Activated CD4-positive, alpha-beta T cell treated with anti-CD3 and anti-CD28 coated beads, Interleukin-2, amount 50 U/mL, for 4 hours (primary cell): ENCODE results near the gene NEGR1.
"Not testable (repeated sequence)": the region's sequence is repeated elsewhere in the genome, so short reads cannot be mapped to it uniquely, and the experiment has no call there.

Experiments used
- DNase-seq, 2 experiments: peaks; one replicate each; pipeline ENCODE4 v3.0.0-alpha.2; 2020

The NEGR1 gene

GRCh38 chr1:71921204-71921603, 361.1 kb downstream of the NEGR1 start:
- no peak for DNase-seq

DNA sequence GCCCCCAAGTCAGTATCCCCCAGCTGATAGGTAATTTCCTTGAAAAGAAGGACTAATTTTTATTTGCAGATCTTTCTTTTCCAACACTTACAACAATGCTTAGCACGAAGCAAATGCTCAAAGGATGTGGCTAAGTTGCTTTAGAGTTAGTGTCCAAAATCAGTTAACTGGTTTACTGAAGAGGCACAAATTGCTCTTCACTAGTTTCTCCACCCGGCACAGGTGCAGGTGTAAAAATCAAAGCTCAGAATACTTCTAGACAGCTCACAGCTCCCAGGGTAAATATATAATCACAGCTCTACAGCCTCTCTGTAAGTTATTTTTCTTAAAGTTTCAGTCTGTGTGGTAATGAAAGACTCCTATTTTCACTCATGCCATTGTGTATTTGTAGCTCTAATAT, 361.8 kb downstream of the NEGR1 start:
- DNase-seq = no peak

DNA sequence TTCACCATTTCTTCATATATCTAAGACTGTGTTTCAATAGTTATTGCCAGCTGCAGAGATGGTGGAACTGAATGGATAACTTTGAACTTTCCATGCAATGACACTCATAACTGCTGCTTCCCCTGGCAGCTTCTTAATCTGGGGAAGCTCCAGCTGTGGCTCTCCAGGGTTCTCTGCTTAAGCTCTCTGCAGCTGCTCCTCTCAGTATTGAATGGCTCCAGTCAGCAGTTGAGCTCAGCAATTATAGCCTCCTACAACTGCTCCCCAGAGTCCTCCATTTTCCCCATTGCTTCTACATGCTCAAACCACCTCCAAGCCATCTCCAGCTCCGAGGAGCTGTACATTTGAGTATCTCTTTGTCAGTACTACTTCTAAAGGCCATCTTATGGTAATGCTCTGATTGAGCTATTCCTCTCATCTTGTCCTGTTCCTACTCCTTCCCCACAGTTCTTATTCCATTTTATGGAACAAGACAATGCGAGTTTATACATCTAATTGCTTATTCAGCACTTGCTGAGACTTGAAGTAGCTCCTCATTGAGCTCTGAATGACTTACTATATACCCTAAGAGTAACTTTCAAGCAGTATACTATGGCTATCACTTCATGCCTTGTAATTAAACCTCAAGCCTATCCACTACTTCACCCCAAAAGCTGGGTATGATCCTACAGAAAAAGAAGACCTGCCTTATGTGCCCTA, 362.4 kb downstream of the NEGR1 start:
- no peak for DNase-seq

DNA sequence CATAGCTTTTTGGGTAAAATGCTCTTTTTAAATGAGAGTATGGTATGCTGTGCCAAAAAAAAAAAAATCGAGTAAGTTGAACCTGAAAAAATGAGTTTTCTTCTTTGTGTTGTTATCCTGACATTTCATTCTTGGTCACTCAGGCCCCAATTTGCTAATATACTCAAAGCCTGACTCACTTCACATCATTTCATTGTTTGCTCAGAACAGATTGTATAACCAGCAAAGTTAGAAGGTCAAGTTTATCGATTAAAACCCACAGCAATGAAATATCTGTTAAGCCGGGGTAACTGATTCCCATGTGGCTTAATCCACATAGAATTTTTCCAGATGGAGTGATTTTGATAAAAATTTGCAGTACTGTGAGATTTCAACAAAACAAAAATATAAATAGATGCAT, 363.7 kb downstream of the NEGR1 start:
- no peak for DNase-seq

GRCh38 chr1:71916894-71917293, 365.4 kb downstream of the NEGR1 start:
- DNase-seq = no peak

DNA sequence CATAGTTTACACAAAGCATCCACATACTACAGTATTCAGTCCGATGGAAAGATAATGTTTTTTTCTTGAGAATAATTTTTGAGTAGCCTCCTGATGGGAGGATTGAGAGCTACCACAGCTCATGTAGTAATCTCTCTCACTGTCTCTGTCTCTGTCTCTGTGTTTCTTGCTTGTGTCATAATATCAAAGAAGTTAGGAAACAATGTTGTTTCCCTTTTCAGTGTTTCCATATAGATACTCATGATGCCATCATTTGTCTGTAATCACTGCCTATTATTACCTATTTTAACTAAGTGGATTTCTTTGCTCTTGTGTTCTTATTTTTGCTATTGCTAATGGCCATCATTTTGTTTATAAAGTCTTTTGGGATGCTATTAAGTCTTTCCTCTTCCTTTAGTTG, 367.7 kb downstream of the NEGR1 start:
- DNase-seq = no peak

DNA sequence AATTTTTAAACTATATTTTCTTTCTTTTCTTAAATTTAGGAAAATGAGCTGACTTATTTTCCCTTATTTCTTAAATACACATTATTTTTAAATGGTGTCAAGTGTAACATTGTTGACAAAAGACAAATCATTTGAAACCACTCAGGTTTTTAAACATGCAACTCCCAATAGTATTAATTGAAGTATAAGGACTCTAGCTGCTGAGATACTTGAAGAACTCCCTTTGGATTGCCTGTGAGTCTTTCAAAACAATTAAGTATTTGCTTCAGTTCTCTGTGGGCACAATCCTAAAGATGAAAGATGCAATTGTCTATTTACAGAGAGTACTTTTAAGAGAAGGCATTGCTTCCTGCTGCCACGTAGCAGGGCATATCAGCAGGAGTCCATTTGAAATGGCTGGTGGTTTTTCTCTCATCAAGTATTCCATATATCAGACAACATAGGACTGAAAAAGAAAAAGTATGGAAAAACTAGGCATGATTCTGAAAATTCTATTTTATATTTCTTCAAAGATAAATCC, 373.4 kb downstream of the NEGR1 start:
- no peak for DNase-seq

GRCh38 chr1:71908303-71908702, 374.0 kb downstream of the NEGR1 start:
- DNase-seq = no peak

GRCh38 chr1:71899881-71900280, 382.5 kb downstream of the NEGR1 start:
- no peak for DNase-seq

DNA sequence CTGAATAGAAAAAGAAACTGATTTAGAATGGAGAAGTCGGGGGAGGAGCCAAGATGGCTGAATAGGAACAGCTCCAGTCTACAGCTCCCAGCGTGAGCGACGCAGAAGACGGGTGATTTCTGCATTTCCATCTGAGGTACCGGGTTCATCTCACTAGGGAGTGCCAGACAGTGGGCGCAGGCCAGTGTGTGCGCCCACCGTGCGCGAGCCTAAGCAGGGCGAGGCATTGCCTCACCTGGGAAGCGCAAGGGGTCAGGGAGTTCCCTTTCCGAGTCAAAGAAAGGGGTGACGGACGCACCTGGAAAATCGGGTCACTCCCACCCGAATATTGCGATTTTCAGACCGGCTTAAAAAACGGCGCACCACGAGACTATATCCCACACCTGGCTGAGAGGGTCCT, 394.2 kb downstream of the NEGR1 start:
- not testable (repeated sequence) for DNase-seq

DNA sequence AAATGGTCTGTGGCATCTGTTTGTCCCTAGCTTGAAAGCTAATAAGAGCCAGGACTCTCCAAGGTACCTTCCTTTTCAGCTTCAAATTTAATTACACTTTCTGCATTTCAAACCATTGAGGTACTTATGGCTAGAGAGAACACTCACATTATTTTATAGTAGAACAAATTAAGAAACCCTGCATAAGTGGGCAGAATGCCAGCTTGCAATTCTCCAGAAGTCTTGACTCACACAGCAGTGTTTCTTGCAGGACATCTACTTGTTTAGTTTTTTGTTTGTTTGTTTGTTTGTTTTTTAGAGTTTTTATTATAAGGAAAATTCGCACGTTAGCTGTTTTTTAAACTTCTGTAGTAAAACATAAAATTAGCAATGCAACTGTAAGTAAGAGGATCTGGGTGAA, 397.2 kb downstream of the NEGR1 start:
- DNase-seq = no peak

DNA sequence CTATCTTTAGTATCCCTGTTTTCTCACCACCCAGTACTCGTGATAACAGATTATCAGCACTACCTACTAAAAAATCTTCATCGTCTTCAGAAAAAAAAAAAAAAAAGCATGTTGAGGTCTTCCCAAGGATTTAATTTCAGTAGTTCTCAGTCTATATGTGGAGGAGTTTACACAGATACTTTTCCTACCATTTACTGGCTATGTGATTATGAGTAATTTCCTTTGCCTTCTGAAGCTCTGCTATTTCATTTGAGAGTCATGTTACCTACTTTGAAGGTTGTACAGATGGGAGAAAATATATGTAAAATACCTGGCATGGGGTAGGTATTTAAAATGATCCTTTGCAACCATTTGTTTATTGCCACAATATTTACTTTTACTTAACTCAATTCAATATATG, 399.7 kb downstream of the NEGR1 start:
- DNase-seq = no peak

- no peak for DNase-seq
Measured at GRCh38 chr1:71882226-71882625, 400.1 kb downstream of the NEGR1 start.

- DNase-seq = no peak
Measured at GRCh38 chr1:71881611-71882010, 400.7 kb downstream of the NEGR1 start.

GRCh38 chr1:71869326-71869725, 413.0 kb downstream of the NEGR1 start:
- DNase-seq = no peak

DNA sequence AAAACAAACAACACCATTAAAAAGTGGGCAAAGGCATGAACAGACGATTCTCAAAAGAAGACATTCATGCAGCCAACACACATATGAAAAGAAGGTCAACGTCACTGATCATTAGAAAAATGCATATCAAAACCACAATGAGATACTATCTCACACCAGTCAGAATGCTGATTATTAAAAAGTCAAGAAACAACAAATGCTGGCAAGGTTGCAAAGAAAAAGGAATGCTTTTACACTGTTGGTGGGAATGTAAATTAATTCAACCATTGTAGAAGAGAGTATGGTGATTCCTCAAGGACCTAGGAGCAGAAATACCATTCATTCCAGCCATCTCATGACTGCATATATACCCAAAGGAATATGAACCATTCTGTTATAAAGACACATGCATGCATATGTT, 419.6 kb downstream of the NEGR1 start:
- DNase-seq = no peak

DNA sequence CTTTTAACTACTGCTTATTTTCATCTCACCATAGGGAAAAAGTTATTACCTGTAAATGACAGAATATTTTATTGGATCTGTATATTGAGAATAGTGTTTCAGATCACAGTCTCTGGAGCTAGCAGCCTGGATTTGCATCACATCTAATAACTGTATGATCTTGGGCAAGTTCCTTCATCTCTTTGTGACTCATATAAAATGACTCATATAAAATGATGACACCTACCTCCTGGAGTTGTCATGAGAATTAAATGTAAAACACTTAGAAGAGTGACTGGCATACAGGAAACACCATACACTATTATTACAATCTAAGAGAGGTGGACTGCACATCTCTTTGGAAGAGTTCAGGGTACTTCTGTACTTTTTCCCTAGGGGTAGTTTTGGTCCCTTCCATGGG, 421.3 kb downstream of the NEGR1 start:
- no peak for DNase-seq

GRCh38 chr1:71859806-71860205, 422.5 kb downstream of the NEGR1 start:
- no peak for DNase-seq

DNA sequence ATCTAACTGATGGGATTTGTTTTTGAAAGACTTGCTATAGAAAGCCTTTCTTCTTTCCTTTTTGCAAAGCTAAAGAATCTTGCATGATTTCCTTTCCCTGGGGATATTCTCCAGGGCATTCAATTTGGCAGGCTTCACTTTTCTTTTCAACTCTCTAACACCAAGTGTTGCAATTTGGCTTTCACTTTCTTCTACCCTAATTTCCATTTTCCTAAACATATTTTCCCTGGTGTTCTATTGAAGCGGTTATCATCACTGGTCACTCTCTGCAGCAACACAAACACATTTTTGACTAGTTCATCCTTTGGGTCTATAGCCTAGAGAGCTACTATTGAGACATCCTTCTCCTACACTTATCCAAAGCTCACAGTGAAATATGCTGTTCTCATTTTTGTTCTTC, 424.5 kb downstream of the NEGR1 start:
- DNase-seq = no peak

GRCh38 chr1:71853360-71853759, 429.0 kb downstream of the NEGR1 start:
- no peak for DNase-seq

GRCh38 chr1:71850936-71851335, 431.4 kb downstream of the NEGR1 start:
- DNase-seq = no peak

- no peak for DNase-seq
Measured at GRCh38 chr1:71850515-71850914, 431.8 kb downstream of the NEGR1 start.

DNA sequence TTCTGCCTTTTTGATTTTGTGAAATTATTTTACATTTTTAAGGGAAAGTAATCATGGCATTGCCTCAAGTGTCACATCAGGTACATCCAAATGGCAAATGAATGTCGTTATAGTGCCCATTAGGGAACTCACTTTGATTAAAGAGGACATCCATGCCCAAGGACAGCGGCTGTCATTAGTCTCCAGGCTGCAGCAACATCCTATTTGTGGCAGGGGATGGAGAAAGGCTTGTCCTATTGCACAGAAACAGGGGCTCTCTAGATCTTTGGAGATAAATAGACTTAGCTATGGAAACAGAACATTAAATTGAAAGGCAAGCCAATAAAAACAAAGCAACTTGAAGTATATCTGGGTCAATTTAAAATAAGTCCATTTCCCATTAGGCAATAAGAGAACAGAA, 439.3 kb downstream of the NEGR1 start:
- no peak for DNase-seq

DNA sequence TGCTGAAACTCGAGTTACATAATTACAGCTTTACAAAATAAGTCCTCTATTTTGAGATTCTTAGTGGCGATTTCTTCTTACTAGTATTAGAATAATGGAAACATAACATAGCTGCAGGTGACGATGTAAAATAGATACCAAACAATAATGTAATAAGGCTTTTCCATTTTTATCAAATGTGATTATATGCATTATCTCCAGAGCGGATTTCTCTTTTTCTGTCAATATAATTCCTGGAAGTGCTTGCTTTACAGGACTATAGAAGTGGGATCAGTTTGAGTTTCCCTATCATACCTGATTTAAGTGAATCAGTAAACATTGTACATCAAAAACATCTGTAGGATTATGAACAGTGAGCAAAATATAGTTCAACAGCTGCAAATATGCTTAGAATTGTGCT, 442.5 kb downstream of the NEGR1 start:
- no peak for DNase-seq

DNA sequence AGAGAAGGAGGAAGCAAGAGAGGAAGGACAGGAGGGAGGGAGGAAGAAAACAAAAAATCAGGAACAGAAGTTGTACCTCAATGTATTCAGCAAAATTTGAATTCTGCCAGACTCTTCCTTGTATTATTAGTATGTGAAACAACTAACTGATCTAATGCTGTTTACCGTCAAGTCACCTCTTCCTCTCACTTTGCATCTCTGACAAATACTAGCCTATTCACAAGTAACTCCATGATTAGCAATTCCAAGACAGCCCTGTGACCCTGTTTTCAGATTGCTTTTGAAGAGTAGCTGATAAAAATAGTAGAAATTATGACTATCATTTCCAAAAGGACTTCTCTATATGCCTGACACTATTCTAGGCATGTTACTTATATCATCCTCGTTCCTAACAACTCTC, 445.4 kb downstream of the NEGR1 start:
- DNase-seq = no peak
